Activated naive CD4-positive, alpha-beta T cell treated with anti-CD3 and anti-CD28 coated beads, Interleukin-2, amount 50 U/mL, for 16 hours (primary cell): ENCODE results near the gene SLC9A9.
A peak's percentile ranks its signal among the peaks of the same experiment; 100 is the strongest.
"Not testable (repeated sequence)": the region's sequence is repeated elsewhere in the genome, so short reads cannot be mapped to it uniquely, and the experiment has no call there.

Experiments
- DNase-seq: peaks from one replicate; pipeline ENCODE4 v3.0.0-alpha.2; 2020

Gene SLC9A9

GRCh38 chr3:143753006-143753405 lies 95.3 kb downstream of the SLC9A9 start:
- DNase-seq: no peak

GRCh38 chr3:143751643-143752178 lies 96.6 kb downstream of the SLC9A9 start:
- DNase-seq: peak; percentile 19

GRCh38 chr3:143750841-143751240 lies 97.4 kb downstream of the SLC9A9 start:
- DNase-seq: no peak

DNA sequence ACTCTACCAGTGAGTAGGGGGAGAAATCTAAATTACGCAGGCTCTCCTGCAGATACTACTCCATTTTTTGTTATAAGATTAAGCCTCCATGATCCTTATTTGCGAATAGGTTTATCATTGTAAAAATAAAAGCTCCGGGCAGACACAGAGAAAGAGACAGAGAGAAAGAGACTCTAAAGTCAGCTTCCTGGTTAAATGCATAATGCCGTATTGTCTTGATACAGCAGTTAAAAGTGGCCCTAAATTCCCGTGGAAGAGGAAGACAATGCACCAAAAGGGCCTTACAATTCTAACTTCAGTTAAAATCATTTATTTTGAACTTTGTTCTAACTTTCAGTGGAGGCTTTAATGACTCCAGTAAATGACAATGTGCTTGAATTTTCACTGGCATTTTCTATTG lies 98.3 kb downstream of the SLC9A9 start:
- no peak for DNase-seq

DNA sequence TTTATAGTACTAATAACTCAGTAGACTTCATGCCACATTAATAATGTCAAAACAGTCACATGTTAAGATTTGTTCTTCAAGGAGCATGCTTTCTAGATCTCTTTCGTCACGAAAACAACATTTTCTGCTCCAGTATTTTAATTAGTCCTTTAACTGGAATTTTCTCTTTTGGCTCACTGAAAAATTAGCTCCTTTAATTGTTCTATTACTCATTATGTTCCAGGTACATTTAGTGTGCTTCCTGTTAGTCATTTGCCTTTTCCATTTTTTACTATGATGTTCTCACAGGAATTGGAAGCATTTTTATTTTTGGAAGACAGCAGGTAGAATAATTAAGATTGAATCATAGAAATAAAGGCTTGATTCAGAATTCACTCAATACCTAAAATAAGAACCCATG lies 111.2 kb downstream of the SLC9A9 start:
- no peak for DNase-seq

- DNase-seq: no peak
These were observed 111.9 kb downstream of the SLC9A9 start for GRCh38 chr3:143736205-143736997.

DNA sequence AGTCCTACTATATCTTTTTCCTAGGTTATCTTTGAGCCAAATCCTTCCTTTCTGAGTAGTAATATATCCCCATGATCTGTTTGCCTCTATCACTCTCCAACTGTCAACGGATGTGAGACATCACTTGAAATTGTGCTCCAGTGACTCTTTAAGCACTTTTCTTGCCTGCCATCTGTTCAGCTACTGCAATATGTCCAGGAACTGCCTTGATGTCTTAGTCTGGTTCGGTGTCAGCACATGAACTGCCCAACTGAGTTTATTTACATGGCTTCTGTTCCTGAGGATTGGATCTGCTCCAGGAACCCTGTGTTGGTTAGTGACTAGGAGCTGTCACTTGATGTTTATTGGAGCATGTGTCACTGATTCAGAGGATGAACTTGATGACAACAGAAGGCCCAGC lies 116.5 kb downstream of the SLC9A9 start:
- no peak for DNase-seq

- DNase-seq: no peak
These were observed 116.9 kb downstream of the SLC9A9 start for GRCh38 chr3:143731320-143731719.

- no peak for DNase-seq
These were observed 120.9 kb downstream of the SLC9A9 start for GRCh38 chr3:143727391-143727790.

DNA sequence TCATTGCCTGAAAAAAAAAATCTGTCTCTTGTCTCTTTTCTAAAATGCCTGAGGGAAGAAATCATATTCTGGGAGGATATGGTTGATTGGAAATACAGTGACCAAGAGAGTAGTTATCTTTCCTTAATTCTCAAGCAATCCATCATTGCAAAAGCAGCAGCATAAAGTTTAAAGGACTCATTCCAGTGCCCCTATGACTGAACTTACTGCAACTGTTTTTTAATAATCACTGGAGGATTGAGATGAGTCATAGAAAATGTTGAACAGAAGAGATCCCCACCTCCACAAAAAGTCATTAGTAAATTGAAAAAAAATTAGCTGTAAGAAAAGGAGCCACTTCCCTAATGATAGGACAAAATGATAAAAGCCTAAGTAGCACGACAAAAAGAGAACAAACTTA lies 121.5 kb downstream of the SLC9A9 start:
- no peak for DNase-seq

- DNase-seq: no peak
These were observed 127.9 kb downstream of the SLC9A9 start for GRCh38 chr3:143720381-143720780.

GRCh38 chr3:143718463-143718862 lies 129.8 kb downstream of the SLC9A9 start:
- DNase-seq: no peak

DNA sequence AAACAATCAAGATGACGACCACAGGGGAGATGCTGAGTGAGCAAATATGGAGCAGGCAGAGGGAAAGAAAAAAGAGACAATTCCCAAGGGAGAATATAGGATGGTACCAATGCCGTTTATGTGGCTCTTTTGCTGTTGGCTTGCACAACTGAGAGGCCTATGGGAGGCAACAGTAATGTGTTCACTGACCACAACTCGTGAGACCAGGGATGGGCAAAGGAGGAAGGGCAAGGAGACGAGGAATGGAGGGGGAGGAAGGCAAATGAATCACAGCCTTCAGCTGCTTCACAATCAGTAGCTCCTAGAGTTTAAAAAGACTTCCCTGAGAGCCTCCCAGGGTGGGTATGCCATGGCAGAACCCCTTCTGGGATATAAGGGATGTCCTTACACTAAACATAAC lies 131.5 kb downstream of the SLC9A9 start:
- no peak for DNase-seq

GRCh38 chr3:143712522-143712921 lies 135.7 kb downstream of the SLC9A9 start:
- no peak for DNase-seq

DNA sequence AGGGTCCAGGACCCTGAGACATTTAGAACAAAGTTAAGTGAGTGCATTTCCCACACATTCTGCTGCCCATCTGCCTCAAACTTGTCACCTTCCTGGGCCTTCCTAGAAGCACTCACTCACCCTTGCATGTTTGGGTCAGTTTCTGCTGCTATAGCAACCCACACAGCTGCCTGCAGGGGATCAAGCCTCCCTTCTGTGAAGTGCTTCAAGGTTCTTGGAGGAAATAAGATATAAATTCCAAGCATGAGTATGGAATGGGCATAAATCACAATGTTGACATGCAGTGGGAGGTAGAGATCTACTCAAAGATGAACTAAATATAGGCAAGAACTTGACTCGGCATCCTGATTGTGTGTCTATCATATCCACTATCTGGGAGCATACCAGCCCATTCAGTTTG lies 140.4 kb downstream of the SLC9A9 start:
- DNase-seq: no peak

GRCh38 chr3:143700431-143700975 lies 147.8 kb downstream of the SLC9A9 start:
- DNase-seq: no peak

DNA sequence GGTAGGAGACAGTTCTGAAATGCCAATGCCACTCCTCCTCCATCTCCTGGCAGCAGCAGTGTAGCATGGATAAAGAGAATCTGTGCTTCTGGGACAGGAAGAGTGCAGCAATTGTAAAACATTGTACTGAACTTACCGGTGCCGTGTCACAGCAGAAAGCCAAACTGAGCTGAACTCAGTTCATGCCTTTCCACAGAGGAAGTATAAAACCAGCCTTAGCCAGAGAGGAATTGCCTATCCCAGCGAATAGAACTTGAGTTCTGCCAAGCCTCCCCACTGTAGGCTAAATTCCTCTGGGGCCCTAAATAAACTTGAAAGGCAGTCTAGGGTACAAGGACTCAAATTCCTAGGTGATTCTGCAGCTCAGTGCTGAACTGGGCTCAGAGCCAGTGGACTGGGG lies 148.8 kb downstream of the SLC9A9 start:
- DNase-seq: no peak

- no peak for DNase-seq
These were observed 149.5 kb downstream of the SLC9A9 start for GRCh38 chr3:143698682-143699303.

DNA sequence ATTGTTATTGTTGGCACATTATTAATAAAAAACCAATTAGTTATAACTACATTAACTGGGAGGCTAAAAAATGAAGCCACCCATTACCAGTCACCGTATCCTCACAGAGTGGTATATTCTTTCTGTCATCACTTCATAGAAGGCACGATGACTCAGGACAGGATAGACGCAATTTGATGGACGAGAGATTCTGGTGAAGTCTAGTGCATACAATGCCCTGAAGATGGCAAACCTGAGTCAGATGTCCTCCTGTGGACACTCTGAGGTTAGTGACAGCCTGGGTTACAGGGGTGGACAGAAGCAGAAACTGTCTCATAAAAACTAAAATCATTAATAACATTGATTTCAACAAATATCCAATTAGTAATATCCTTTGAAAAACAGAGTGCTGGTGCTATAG lies 150.3 kb downstream of the SLC9A9 start:
- DNase-seq: no peak

DNA sequence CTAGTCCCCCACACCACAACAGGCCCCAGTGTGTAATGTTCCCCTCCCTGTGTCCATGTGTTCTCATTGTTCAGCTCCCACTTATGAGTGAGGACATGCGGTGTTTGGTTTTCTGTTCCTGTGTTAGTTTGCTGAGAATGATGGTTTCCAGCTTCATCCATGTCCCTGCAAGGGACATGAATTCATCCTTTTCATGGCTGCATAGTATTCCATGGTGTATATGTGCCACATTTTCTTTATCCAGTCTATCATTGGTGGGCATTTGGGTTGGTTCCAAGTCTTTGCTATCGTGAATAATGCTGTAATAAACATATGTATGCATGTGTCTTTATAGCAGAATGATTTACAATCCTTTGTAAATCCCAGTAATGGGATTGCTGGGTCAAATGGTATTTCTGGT lies 152.9 kb downstream of the SLC9A9 start:
- not testable (repeated sequence) for DNase-seq

DNA sequence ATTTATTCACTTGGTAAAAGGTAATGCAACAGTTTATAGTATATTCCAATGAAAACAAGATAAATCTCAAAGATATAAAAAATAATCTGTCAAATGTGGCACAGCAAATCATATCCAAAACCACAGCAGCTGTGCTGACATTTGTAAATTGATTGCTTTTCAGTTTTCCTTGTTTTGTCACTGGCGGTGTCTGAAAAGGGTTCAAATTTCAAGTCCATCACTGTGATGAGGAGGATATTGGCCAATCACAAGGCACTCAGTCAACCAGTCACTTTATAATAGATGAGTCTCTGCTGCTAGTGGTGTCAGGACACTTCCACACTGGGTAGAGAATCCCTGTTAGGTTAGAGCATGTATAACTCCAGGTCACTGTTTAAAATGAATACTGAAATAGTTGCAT lies 154.8 kb downstream of the SLC9A9 start:
- DNase-seq: no peak

GRCh38 chr3:143686638-143687197 lies 161.6 kb downstream of the SLC9A9 start:
- no peak for DNase-seq

DNA sequence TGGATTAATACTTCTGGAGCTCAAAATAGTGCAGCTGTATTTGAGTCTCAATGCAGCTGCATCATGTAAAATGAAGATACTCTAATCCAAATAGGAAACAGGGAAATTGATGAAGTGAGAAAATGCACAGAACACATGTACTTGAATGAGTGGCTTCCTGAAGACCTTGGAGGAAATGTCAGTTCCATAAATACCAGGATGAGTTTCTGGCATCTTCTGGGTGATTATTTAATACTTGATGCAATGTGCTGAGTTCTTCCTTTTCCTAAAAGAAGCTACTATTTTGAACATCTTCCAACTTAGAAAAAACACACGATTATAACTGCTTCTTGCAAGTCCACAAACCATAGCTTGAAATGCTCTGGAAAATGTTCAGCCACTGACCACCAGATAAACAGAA lies 162.8 kb downstream of the SLC9A9 start:
- DNase-seq: no peak

DNA sequence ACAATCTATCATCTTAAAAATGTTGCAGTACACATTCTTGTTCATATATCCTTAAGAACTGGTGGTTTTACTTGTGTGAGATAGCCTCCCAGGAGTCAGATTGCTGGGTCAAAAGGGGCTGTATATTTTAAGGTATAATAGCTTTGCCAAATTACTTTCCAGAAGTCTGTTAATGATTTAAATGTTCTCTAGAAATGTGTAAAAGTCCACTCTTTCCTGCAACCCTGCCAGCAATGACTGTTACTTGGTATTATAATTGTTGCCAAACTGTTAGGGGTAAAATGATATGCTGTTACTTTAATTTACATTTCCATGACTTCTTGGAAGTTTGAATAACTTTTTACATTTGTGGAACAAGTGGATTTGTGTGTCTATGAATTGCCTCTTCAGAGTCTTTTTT lies 170.8 kb downstream of the SLC9A9 start:
- no peak for DNase-seq
